Inflammatory macrophage (primary cell): ENCODE measurements around the gene KCTD10.
A peak's percentile ranks its signal among the peaks of the same experiment; 100 is the strongest.
"Not testable (repeated sequence)": the region's sequence is repeated elsewhere in the genome, so short reads cannot be mapped to it uniquely, and the experiment has no call there.

ENCODE experiments used
- DNase-seq, 2 donors: peaks; one replicate each; pipeline ENCODE4 v3.0.0-alpha.2; 2020 to 2022

The KCTD10 gene

DNA sequence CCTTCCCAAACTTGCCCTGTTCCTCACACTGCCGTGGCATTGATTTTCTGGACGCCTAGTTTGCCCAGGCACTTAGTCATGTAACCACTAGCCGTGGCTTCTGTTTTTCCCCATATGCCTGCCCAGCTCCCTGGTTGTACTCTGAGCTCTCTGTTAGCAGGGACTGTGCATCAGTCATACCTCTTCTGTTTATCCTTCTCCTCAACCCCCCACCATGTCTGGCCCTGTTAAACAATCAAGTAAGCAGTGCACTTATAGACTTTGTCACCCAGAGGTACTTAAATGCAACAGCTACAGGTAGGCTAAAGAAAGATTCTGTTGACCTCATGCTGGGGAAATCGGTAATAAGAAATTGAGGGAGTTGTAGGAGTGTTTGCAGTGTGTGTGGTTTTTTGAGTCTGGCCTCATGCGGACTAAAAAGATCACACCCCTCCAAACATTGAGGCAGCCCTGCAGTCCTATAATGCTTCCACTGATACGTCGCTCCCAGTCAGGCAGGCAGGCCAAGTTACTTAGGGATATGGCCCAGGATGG is 17.3 kb upstream of the KCTD10 start:
- no peak for DNase-seq

DNA sequence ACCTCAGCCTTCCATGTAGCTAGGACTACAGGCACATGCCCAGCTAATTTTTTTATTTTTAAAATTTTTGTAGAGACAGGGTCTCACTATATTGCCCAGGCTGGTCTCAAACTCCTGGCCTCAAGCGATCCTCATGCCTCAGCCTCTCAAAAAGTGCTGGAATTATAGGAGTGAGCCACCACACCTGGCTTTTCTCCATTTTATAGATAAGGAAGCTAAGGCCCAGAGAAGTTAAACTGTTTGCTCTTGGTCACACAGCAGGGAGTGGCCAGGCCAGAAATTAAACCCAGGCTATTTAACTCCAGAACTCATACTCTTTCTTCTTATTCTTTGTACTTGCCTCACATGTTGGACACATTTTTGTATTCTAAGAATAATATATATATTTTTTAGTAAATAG is 16.8 kb upstream of the KCTD10 start:
- no peak for DNase-seq

DNA sequence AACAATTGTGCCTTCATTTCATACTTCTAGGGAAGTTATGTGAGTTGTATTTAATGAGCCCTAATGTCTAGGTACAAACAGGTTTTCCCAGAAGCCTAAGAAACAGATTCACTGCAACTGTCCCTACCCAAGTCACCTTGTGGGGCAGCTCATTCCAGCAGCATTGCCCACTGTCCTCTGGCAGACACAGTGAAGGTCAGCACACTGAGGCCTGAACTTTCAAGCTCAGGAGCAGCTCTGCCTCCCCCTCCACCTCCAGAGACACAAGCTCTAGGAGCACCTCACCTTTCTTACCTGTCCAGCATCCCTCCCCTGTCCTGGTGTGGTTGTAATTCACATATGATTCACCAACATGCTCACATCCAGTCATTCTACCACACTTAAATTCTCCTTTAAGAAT is 16.0 kb upstream of the KCTD10 start:
- DNase-seq: no peak

DNA sequence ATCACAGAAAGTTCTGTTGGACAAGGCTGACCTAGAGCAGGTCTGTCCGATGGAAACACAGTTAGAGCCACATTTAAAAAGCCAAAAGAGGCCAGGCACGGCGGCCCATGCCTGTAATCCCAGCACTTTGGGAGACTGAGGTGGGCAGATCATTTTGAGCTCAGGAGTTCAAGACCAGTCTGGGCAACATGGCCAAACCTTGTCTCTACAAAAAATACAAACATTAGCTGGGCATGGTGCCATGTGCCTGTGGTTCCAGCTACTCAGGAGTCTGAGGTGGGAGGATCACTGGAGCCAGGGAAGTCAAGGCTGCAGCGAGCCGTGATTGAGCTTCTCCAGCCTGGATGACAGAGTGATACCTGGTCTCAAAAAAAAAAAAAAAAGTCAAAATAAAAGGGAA is 15.3 kb upstream of the KCTD10 start:
- DNase-seq: no peak

DNA sequence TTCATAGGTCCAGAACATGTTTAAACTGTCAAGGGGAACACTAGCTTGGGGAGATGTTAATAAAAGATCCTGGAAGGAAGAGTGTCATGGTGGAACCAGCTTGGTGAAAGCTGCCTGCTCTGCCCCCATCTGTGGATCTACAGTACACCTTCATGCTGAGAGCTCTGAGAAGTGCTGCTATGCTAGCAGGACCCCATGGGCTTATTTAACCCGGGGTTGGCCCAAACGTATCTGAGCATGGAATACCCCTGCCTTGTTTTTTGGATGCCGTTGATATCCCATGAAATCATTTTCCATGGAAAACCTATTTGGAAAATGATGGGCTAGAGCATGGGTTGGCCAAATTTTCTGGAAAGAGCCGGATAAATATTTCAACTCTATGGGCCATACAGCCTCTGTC is 14.6 kb upstream of the KCTD10 start:
- no peak for DNase-seq

DNA sequence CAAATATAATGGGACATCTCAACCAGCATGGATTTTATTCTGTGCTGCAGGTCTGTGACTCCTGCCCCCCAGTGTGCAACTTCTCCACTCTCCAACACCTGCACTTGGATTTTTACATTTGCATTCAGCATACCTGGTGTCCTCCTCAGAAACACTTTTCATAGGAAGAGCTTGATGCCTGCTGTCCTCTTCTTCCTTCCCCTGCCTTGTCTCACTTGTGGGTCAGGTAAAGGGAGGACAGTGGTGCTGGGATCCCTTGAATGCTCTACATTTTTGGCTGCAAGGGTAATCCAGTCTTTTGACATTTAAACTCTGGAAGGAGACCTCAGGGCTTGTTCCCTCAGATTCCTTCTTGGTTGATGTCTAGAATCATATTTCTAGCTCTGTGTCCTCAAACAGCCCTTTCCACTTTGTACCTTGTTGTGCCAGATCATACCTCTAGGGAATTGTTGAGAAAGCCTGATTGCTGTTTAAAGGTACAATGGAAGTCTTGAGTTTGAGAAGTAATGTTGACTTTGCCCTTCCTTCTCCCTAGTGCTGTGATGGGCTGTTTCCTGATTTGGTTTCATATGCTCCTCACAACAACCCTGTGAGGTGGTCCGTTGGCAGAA is 13.0 kb upstream of the KCTD10 start:
- DNase-seq: no peak

DNA sequence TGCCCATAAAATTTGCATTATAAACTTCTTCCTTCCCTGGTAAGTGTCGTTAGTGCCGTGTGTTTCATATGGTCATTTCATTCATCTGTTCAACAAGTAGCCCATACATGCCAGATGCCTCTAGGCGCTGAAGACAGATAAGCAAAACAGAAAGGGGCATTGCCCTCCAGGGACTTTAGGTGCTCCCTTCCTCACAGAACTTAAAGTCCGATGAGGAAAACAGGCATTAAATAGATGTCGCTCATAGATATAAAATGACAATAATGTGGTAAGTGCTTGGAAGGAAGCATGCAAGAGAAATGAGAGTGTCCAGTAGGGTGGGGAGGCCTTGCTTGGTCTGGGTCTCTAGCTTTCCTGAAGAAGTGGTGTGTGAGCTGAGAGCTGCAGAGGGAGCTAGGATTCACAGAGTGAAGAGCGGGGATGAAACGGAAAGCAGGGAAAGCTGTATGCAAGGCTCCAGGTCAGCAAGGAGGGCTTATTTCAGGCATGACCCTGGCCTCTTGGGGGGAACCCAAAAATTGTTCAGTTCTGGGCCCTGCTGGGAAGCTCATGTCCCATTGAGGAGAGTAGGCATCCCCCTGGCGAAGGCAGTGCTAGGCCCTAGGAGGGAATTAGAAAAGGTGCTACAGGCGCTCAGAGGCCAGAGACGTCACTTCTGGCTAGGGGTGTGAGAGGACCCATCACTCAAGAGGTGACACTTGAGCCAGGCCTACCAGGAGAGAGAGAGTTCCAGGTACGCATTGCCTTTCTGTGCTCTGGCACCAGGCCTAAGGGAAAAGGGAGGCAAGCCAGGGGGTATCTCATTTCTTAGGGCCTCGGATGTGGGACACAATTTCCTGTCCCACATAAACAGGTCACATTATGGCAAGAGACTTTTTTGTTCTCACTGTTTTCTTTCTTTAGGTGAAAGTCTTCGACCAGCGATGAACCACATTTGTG is 12.2 kb upstream of the KCTD10 start:
- no peak for DNase-seq

DNA sequence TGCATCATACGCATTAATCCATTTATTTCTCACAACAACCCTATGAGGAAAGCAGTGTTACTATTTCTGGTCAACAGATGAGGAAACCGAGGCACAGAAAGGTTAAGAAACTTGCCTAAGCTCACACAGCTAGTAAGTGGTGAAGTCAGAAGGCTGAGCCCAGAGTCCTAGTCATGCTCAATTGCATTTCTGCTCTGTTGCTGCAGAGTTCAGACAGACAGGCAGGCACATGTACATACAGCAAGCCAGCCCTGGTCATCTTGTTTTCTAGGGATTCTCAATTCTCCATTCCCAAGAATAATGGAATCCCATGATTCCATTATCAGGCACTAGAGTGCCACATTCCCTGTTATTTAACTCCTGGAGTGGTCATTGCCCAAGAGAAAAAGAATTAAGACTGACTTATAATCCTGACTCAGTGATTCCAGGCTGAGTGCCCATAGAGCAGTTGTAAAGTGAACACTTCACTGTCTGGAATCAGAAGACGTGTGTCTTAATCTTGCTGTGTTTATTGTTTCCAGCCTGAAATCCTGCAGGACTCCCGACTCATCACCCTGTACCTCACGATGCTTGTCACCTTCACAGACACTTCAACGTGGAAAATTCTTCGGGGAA is 11.1 kb upstream of the KCTD10 start:
- DNase-seq: no peak

DNA sequence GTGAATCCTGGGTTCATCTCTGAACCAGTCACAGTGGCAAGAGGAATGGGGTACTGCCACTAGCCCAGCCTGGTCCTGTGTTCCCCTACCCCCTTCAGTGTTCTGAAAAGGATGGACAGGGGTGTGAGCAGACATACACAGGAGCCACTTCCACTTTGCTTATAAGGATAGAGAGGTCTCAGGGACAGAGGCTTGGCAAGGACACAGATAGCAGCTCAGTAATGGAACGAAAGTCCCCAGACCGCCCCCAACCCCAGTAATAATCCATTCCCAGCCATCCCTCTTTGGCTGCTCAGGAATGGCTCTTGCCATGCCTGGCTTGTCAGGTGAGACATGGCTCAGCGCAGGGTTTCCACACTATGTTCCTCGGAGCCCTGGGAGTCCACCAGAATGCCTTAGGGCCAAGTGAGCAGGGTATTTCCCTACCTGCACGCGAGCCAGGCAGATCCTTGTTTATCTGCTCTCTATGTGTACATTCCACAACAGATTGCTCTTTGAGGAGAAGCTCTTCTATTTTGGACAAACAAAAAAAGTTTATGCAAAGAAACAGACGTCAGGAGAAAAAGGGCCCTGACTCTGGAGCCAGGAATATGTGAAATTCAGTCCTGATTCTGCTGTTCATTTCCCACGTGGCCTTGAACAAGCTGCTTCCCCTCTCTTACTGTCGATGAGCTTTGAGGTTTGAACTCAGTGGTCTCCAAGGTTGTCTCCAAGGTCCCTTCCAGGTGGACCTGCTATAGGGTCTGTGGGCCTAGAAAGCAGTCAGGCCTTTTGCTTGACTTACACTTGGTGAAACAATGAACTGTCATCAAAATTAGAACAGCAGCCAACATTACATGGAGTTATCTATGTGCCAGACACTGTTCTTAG is 10.3 kb upstream of the KCTD10 start:
- DNase-seq: no peak

DNA sequence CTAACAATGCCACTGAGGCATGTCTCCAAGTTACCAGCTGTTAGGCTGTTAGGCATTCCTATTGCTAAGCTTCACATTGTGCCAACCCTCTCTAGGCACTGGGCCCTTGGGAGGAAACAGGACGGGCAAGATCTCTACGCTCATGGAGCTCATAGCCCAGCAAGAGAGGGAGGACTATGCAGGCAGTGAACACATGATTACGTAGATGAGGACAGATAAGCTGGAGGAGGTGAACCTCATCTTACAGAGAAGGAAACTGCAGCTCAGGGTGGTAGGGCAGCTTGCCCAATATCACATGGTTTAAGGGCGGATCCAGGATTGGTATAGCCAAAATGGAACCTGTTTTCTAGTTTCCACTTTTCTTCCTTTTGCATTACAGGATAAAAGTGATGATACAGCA is 8.1 kb upstream of the KCTD10 start:
- DNase-seq: no peak

DNA sequence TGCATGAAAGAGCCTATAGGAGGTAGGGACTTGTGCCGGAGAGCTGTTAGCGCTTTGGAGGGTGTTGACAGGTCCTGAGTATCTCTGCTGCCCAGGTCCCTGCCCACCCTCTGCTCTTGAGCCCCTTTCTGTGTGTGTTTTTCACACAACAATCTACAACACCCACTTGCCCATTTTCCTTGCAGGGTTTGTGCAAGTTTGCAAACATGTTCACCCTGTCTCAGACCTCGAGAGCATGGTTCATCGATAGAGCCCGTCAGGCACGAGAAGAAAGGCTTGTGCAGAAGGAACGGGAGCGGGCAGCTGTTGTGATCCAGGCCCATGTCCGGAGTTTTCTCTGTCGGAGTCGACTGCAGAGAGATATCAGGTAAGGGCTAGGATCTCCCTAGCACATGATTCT is 6.2 kb upstream of the KCTD10 start:
- DNase-seq: no peak

DNA sequence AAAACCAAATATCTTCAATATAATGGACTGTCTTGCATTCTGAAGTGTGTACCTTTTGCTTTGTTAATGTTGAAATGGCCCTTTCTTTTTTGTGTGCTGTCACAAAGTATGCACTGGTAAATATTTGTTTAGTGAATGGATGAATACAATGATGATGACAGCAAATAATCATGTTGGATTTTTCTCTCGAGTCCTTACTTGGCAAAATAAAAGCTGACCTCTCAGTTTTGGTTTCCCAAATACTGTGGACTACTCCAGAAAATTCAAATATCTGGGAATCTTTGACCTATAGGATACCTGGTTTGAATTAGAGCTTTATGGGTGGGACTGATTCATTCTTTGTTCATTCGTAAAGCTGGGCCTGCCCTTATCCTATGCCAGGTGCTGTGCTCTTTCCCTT is 5.8 kb upstream of the KCTD10 start:
- DNase-seq: no peak

DNA sequence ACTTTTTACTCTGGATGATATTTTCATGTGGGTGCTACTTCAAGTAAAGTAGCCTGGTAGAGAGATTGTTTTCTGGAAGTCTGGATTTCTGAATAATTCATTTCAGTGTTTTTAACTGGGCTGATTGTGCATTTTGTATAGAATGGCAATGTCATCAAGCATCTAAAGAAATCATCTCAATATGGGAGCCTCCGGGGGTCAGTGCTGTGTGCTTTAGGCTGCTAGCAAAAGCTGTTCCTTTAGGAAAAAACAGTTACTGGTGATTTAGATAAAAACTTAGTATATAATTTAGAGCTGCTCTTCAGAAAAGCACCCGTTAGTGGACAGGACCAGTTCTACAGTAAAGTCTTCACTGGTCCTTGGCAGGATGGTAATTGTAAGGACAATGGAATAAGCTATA is 5.4 kb upstream of the KCTD10 start:
- no peak for DNase-seq

DNA sequence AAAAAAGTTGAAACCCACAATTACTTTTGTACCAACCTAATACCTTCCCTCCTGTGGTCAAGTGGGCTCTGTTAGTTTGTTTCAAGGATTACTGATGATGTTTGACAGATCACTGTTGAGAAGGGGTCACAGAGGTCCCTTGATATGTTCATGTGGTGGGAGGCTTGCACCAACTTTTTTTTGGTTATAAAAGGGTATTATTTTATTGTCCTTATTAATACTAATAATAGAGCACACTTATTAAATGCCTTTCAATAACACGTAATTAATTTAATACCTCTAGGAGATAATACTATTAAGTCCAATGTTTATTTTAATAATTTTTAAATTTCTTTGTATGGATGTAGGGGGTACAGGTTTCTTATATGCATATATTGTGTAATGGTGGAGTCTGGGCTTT is 4.8 kb upstream of the KCTD10 start:
- DNase-seq: no peak

DNA sequence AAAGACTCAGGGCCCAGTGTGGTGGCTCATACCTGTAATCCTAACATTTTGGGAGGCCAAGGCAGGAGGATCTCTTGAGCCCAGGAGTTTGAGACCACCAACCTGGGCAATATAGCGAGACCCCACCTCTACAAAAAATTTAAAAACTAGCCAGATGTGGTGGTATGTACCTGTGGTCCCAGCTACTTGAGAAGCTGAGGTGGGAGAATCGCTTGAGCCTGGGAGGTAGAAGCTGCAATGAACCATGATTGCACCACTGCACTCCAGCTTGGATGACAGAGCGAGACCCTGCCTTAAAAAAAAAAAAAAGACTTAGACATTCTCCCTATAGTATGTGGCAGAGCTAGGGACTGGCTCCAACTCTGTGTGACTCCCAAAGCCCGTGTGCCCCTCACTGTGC is 3.3 kb upstream of the KCTD10 start:
- DNase-seq: no peak

DNA sequence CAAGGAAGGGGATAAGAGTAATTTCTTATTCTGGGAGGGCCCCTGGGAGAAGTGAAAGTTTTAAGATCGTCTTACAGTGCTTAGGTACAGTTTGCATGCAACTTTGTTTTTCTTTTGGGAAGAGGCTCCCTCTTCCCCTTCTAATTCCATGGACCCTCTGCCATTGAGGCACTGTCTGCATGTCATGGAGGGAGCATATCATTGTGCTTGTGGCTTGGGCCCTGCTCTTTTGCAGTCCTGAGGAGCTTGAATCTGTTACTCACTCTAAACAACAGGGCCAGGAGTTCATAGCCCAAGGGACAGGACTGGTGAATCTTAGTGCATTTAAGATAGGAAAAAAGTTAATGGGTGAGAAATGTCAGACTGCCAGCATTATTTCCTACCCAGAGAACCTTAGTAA is 2.7 kb upstream of the KCTD10 start:
- DNase-seq: no peak

DNA sequence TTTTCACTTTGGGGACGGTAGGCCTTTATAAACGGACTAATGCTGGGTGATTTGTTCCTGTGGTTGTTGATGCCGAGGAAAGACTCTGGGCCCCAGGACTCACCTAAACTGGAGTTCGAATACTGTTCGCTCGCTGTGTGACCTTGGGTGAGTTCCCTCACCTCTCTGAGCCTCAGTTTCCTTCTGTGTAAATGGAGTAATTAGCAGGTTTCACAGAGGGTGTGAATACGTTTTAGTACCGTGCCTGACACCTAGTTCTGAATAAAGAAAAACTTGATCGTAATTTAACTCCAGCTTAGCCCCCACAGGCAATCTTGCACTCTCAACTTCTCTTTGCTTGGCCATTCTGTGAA is 839 bp upstream of the KCTD10 start:
- no peak for DNase-seq

DNA sequence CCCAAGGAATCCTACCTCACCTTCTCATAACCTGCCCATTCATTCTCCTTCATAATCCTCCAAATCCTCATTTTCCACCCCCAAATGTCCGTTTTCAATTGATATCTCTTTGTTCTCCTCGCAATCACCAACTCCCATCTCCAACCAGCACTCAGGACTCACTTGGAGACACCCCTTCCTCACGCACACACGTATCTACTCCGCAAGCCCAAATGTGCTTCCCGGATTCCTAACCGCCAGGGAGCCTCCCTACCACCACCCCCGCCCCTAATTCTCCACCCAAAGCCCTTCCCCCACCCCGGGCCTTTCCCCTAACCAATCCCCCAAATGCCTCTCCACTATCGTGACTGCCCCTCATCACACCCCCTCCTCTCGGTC is 304 bp downstream of the KCTD10 start:
- DNase-seq: no peak

DNA sequence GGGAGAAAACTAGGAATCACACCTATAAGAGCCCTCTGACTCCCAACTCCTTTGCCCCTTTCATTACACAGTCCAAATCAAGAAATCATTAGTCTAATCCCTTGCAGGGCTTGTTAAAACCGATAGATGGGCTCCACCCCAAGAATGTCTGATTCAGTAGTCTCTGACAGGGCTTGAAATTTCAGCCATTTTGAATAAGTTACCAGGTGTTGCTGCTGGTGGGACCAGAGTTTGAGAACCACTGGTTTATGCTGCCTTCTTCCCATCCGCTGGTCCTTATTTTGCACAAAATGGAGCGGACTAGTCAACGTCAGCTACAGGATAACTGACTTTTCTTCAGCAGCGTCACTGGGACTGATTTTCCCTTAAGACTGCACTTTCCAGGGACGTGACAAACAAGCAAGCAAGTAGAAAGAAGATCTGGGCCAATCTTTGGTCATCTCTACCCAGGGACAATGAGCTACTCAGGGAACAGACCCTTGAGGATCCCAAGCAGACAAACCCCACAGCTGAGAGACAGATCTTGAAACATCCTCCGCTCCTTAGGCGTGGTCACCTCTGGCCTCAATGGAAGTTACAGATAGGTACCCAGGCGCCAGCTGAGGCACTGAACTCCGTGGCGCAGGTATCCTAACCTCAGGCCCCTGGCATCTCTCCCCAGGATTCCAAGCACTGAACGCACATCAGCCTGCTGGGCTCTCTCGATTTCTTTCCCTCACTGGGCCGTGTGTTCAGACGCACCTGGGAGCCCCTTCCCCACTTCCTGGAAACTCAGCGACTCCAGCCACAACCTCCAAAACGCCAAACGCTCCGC is 900 bp downstream of the KCTD10 start:
- peak in 1 of 2 donors; percentile 1 for DNase-seq

DNA sequence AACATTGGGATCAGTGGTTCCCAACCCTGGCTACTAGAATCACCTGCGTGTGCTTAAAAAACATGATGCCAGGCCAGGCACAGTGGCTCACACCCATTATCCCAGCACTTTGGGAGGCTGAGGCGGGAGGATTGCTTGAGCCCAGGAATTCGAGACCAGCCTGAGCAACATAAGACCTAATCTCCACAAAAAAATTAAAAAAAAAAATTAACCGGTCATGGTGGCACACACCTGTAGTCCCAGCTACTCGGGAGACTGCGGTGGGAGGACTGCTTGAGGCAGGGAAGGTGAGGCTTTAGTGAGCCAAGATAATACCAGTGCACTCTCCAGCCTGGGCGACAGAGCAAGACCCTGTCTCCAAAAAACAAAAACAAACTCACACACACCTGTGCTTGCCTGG is 2.0 kb downstream of the KCTD10 start:
- no peak for DNase-seq

DNA sequence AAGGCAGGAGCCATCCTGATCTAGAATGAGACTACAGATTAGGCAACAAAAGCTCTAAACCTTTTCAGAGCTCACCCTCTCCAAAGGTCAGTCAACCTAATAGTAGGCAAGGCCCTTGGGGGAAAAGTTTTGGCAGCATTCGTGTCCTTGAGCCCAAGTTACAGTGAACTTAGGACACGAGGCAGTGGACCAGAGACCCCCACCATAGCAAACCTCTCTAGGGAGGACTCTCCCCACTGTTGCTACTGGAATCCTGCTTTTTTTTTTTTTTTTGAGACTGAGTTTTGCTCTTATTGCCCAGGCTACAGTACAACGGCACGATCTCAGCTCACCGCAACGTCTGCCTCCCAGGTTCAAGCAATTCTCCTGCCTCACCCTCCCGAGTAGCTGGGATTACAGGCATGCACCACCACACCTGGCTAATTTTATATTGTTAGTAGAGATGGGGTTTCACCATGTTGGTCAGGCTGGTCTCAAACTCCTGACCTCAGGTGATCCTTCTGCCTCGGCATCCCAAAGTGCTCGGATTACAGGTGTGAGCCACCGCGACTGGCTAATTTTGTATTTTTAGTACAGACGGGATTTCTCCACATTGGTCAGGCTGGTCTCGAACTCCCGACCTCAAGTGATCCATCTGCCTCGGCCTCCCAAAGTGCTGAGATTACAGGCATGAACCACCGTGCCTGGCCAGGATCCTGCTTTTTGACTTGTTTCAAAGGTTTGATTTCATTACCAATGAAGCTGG is 3.4 kb downstream of the KCTD10 start:
- not testable (repeated sequence) for DNase-seq
